HepG2 (cell line): ENCODE results near the gene EIF5.

Experiments used
- ADNP ChIP-seq: sonication (generic); formaldehyde crosslinking; IDR thresholded peaks from 2 replicates; pipeline ENCODE4 v1.4.0; 2020; ENCODE audit warnings: missing genetic modification reagents
- CTCF ChIP-seq: sonication (generic); formaldehyde crosslinking; IDR thresholded peaks from 2 replicates; pipeline ENCODE4 v1.5.0; 2020; ENCODE audit warnings: mild to moderate bottlenecking, missing genetic modification reagents, moderate library complexity
- EP300 ChIP-seq, 3 experiments: sonication (generic) in 1 of 3; formaldehyde crosslinking in 1 of 3; IDR thresholded peaks; 2 replicates each; pipeline versions ENCODE4 v1.5.1 to v1.6.1; 2011 to 2020; ENCODE audit warnings: low read depth in 2 of 3, low read length in 2 of 3, borderline replicate concordance in 1 of 3, improper control_type of control experiment in 1 of 3, mild to moderate bottlenecking in 1 of 3, missing genetic modification reagents in 1 of 3, moderate library complexity in 1 of 3
- HIC2 ChIP-seq: sonication (generic); formaldehyde crosslinking; IDR thresholded peaks from 2 replicates; pipeline ENCODE4 v1.9.0; 2022; ENCODE audit warnings: low read depth, missing genetic modification reagents
- POLR2A ChIP-seq, 2 experiments: IDR thresholded peaks; 2 replicates each; pipeline ENCODE4 v1.6.1; 2011; ENCODE audit warnings: low read depth in 2 of 2, low read length in 2 of 2, mild to moderate bottlenecking in 1 of 2, moderate library complexity in 1 of 2; ENCODE audit not compliant: insufficient read depth in 1 of 2
- SP2 ChIP-seq: sonication (generic); formaldehyde crosslinking; IDR thresholded peaks from 2 replicates; pipeline ENCODE4 v1.5.1; 2020; ENCODE audit warnings: mild to moderate bottlenecking, missing genetic modification reagents
- TAF1 ChIP-seq: sonication (generic); formaldehyde crosslinking; IDR thresholded peaks from 2 replicates; pipeline ENCODE4 v1.4.0; 2020; ENCODE audit warnings: missing genetic modification reagents
- TP53 ChIP-seq: sonication (generic); formaldehyde crosslinking; conservative IDR thresholded peaks from 2 replicates; pipeline ENCODE4 v1.4.0; 2020; ENCODE audit warnings: missing genetic modification reagents
- ZNF18 ChIP-seq: sonication (generic); formaldehyde crosslinking; IDR thresholded peaks from 2 replicates; pipeline ENCODE4 v1.8.0; 2022; ENCODE audit warnings: mild to moderate bottlenecking, missing genetic modification reagents; ENCODE audit not compliant: insufficient replicate concordance
- ZSCAN22 ChIP-seq: sonication (generic); formaldehyde crosslinking; IDR thresholded peaks from 2 replicates; pipeline ENCODE4 v1.4.0; 2020; ENCODE audit warnings: mild to moderate bottlenecking, missing genetic modification reagents

- TF ChIP-seq EP300 (IDR thresholded peaks at IDR 0.05; ENCODE audit: low read depth in 2 of 2, low read length in 2 of 2) (no peak), EP300 (CRISPR knock-in tag; IDR thresholded peaks at IDR 0.05; ENCODE audit: borderline replicate concordance) (no peak), ZNF18 (no peak), POLR2A (IDR thresholded peaks at IDR 0.05; ENCODE audit: insufficient read depth in 1 of 2, low read depth in 2 of 2, low read length in 2 of 2) (no peak), CTCF (no peak), TAF1 (CRISPR knock-in tag) (no peak), HIC2 (CRISPR knock-in tag) (no peak), SP2 (no peak), TP53 (no peak), ADNP (CRISPR knock-in tag) (no peak), ZSCAN22 (no peak)
These were observed 56.6 kb downstream of the EIF5 start for GRCh38 chr14:103390605-103391004.
